CD4-positive, CD25-positive, alpha-beta regulatory T cell (primary cell): Measurements from ENCODE around the gene DCDC2C. TPM values are rescaled to one million over a fixed set of nuclear protein-coding genes. Genes with fewer than 3 reads are reported as not detected.

Experiments used
- ATAC-seq, 2 donors: fragments of 150-1000 bp; cut with Tn5 transposase; one replicate each; pipeline ENCODE4 v1.10.0; 2021; ENCODE audit warnings: low read depth in 2 of 2, moderate number of reproducible peaks in 2 of 2, moderate library complexity in 1 of 2
- DNase-seq, 3 donors: peaks; one replicate each; pipeline versions ENCODE4 v3.0.0 to v3.0.0-alpha.2; 2012 to 2022; ENCODE audit warnings: mixed read lengths in 1 of 3
- H3K27ac ChIP-seq: one replicate; pipeline ENCODE4 v1.7.0; 2013; ENCODE audit warnings: mild to moderate bottlenecking, low read length; ENCODE audit not compliant: insufficient read depth, poor library complexity, severe bottlenecking
- H3K27me3 ChIP-seq: one replicate; pipeline ENCODE4 v1.7.0; 2013; ENCODE audit warnings: low read length; ENCODE audit not compliant: control insufficient read depth, insufficient read depth
- H3K36me3 ChIP-seq: one replicate; pipeline ENCODE4 v1.7.0; 2013; ENCODE audit warnings: mild to moderate bottlenecking, low read length, moderate library complexity; ENCODE audit not compliant: control insufficient read depth, insufficient read depth
- H3K4me1 ChIP-seq: 2 replicates; pipeline ENCODE4 v1.7.0; 2013; ENCODE audit warnings: mild to moderate bottlenecking, low read length; ENCODE audit not compliant: insufficient read depth, control insufficient read depth, poor library complexity, severe bottlenecking
- H3K4me3 ChIP-seq: one replicate; pipeline ENCODE4 v1.7.0; 2013; ENCODE audit warnings: low read depth, mild to moderate bottlenecking, low read length, moderate library complexity
- H3K9me3 ChIP-seq, 2 experiments: 1 replicate in 1 of 2; 2 replicates in 1 of 2; pipeline ENCODE4 v1.7.0; 2013; ENCODE audit warnings: low read length in 2 of 2, mild to moderate bottlenecking in 1 of 2, moderate library complexity in 1 of 2; ENCODE audit not compliant: control insufficient read depth in 2 of 2
- H3K27ac Mint-ChIP-seq, 3 donors: one replicate each; pipeline ENCODE4 v1.8.0; 2020 to 2022; ENCODE audit warnings: mild to moderate bottlenecking in 3 of 3, mixed read lengths in 3 of 3, moderate library complexity in 2 of 3
- H3K27me3 Mint-ChIP-seq: one replicate; pipeline ENCODE4 v1.8.0; 2022; ENCODE audit warnings: mild to moderate bottlenecking, mixed read lengths
- H3K36me3 Mint-ChIP-seq: one replicate; pipeline ENCODE4 v1.8.0; 2020; ENCODE audit warnings: mixed read lengths
- H3K4me1 Mint-ChIP-seq, 4 donors: one replicate each; pipeline ENCODE4 v1.8.0; 2020 to 2022; ENCODE audit warnings: mixed read lengths in 4 of 4, mild to moderate bottlenecking in 1 of 4
- H3K4me3 Mint-ChIP-seq, 4 donors: one replicate each; pipeline ENCODE4 v1.8.0; 2020 to 2022; ENCODE audit warnings: mild to moderate bottlenecking in 4 of 4, mixed read lengths in 4 of 4, moderate library complexity in 3 of 4
- H3K9me3 Mint-ChIP-seq, 7 donors: one replicate each; pipeline ENCODE4 v1.8.0; 2020 to 2022; ENCODE audit warnings: mixed read lengths in 7 of 7, mild to moderate bottlenecking in 3 of 7, moderate library complexity in 2 of 7
- polyA plus RNA-seq, 4 donors: library from polyadenylated mRNA; unstranded; fragments of 300-500 nt; fragmentation: Illumina TruSeq; gene quantifications; one replicate each; pipeline ENCODE4 v1.2.3, GENCODE V29; 2021
- total RNA-seq: library from RNA; stranded (reverse); gene quantifications from one replicate; pipeline ENCODE4 v1.2.3, GENCODE V29; 2022

The DCDC2C gene
- total and polyA plus RNA-seq, 5 donors from 2014 or later = not detected

DNA sequence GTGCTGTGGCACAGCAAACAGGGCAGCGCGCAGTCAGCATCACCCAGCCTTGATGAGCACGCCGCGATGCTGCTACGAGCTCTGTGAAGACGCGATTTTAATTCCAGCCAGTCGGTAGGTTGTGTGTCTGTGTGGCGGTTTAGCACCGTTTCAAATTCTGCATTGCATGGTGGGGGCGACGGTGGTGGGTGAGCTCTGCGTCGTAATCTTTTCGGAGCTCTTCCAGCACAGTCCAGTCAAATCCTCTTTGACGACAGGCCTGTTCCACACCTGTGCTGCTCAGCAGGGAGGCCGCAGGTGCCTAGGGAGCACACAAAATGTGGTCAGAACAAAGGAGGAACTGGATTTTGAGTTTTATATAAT is 36.8 kb upstream of the DCDC2C start:
- Histone ChIP-seq H3K36me3 (no peaks in the 10 kb centered on the region), H3K9me3 (no peaks in the 10 kb centered on the region), H3K27me3 (no peaks in the 10 kb centered on the region), H3K4me1 (no peaks in the 10 kb centered on the region), H3K27ac (no peak overlapping the region), H3K4me3 (no peak overlapping the region)
- no peak for DNase-seq
- Mint-ChIP-seq H3K4me3 (no peak overlapping the region), H3K9me3 (peaks cover 0 to 2% (median 0%) of the 10 kb centered on the region in 7 donors), H3K27ac (no peak overlapping the region), H3K27me3 (no peaks in the 10 kb centered on the region), H3K4me1 (peaks cover 0 to 4% (median 1%) of the 10 kb centered on the region in 4 donors), H3K36me3 (no peaks in the 10 kb centered on the region)
- no peak for ATAC-seq

- no peaks in the 10 kb centered on the region for H3K4me1 ChIP-seq
- Mint-ChIP-seq H3K9me3 (peaks cover 0 to 2% (median 0%) of the 10 kb centered on the region in 7 donors), H3K27ac (no peak overlapping the region), H3K36me3 (no peaks in the 10 kb centered on the region), H3K4me1 (peaks cover 0 to 4% (median 0%) of the 10 kb centered on the region in 4 donors), H3K27me3 (no peaks in the 10 kb centered on the region), H3K4me3 (no peak overlapping the region)
- no peaks in the 10 kb centered on the region for H3K9me3 ChIP-seq
- H3K27me3 ChIP-seq = no peaks in the 10 kb centered on the region
- H3K27ac ChIP-seq = no peak overlapping the region
- DNase-seq = no peak
- no peaks in the 10 kb centered on the region for H3K36me3 ChIP-seq
- no peak overlapping the region for H3K4me3 ChIP-seq
- ATAC-seq = no peak
Observed at GRCh38 chr2:3667151-3667631, 36.2 kb upstream of the DCDC2C start.

GRCh38 chr2:3669656-3670055 is 33.7 kb upstream of the DCDC2C start:
- Histone ChIP-seq H3K4me3 (no peak overlapping the region), H3K9me3 (no peaks in the 10 kb centered on the region), H3K36me3 (no peaks in the 10 kb centered on the region), H3K4me1 (no peaks in the 10 kb centered on the region), H3K27me3 (no peaks in the 10 kb centered on the region), H3K27ac (no peak overlapping the region)
- no peak for DNase-seq
- no peak overlapping the region for H3K4me3 Mint-ChIP-seq
- no peak for ATAC-seq
- no peaks in the 10 kb centered on the region for H3K4me1 Mint-ChIP-seq
- peaks cover 0 to 2% (median 0%) of the 10 kb centered on the region in 7 donors for H3K9me3 Mint-ChIP-seq
- no peak overlapping the region for H3K27ac Mint-ChIP-seq
- H3K27me3 Mint-ChIP-seq = peaks cover 8% of the 10 kb centered on the region
- H3K36me3 Mint-ChIP-seq = no peaks in the 10 kb centered on the region

- H3K9me3 ChIP-seq = no peaks in the 10 kb centered on the region
- H3K9me3 Mint-ChIP-seq = peaks cover 0 to 2% (median 0%) of the 10 kb centered on the region in 7 donors
- no peaks in the 10 kb centered on the region for H3K36me3 Mint-ChIP-seq
- peak overlapping the region in 1 of 3 donors; percentile 32 for H3K27ac Mint-ChIP-seq
- ATAC-seq (no peak), DNase-seq (no peak)
- no peaks in the 10 kb centered on the region for H3K36me3 ChIP-seq
- H3K4me3 ChIP-seq = no peak overlapping the region
- H3K27ac ChIP-seq = no peak overlapping the region
- H3K4me1 ChIP-seq = no peaks in the 10 kb centered on the region
- no peaks in the 10 kb centered on the region for H3K27me3 ChIP-seq
- no peaks in the 10 kb centered on the region for H3K4me1 Mint-ChIP-seq
- peaks cover 11% of the 10 kb centered on the region for H3K27me3 Mint-ChIP-seq
- H3K4me3 Mint-ChIP-seq = no peak overlapping the region
Observed at GRCh38 chr2:3670376-3670775, 33.0 kb upstream of the DCDC2C start.

DNA sequence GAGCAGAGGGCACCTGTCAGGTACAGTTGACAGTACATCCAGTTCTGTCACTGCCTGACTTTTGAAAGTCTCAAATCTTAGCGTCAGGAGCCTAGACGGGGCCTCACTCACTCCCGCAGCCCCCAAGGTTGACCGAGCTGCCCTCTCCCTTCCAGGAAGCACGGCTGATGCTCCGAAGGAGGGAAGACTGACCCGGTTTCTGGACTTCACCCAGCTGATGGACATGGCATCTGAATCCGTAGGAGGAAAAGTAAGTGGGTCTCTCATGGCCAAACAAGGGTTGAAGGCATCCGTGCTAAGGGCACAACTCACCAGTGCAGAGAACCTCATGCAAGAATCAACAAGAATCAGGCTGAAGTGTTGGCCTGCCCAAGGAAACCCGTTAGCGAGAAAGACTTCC is 32.4 kb upstream of the DCDC2C start:
- H3K4me1 Mint-ChIP-seq = no peaks in the 10 kb centered on the region
- Histone ChIP-seq H3K4me1 (no peaks in the 10 kb centered on the region), H3K27me3 (no peaks in the 10 kb centered on the region), H3K27ac (no peak overlapping the region), H3K9me3 (no peaks in the 10 kb centered on the region), H3K4me3 (no peak overlapping the region), H3K36me3 (no peaks in the 10 kb centered on the region)
- DNase-seq (no peak), ATAC-seq (no peak)
- H3K4me3 Mint-ChIP-seq = no peak overlapping the region
- peaks cover 16% of the 10 kb centered on the region for H3K27me3 Mint-ChIP-seq
- H3K36me3 Mint-ChIP-seq = no peaks in the 10 kb centered on the region
- H3K27ac Mint-ChIP-seq = no peak overlapping the region
- H3K9me3 Mint-ChIP-seq = no peaks in the 10 kb centered on the region

- Histone ChIP-seq H3K4me3 (no peak overlapping the region), H3K27ac (no peak overlapping the region), H3K27me3 (no peaks in the 10 kb centered on the region), H3K4me1 (no peaks in the 10 kb centered on the region), H3K9me3 (no peaks in the 10 kb centered on the region), H3K36me3 (no peaks in the 10 kb centered on the region)
- DNase-seq (no peak), ATAC-seq (no peak)
- no peaks in the 10 kb centered on the region for H3K4me1 Mint-ChIP-seq
- H3K36me3 Mint-ChIP-seq = no peaks in the 10 kb centered on the region
- peaks cover 0 to 2% (median 0%) of the 10 kb centered on the region in 7 donors for H3K9me3 Mint-ChIP-seq
- H3K27me3 Mint-ChIP-seq = peaks cover 17% of the 10 kb centered on the region
- peak overlapping the region in 1 of 3 donors; percentile 39 for H3K27ac Mint-ChIP-seq
- H3K4me3 Mint-ChIP-seq = no peak overlapping the region
Observed at GRCh38 chr2:3672861-3673678, 30.3 kb upstream of the DCDC2C start.

DNA sequence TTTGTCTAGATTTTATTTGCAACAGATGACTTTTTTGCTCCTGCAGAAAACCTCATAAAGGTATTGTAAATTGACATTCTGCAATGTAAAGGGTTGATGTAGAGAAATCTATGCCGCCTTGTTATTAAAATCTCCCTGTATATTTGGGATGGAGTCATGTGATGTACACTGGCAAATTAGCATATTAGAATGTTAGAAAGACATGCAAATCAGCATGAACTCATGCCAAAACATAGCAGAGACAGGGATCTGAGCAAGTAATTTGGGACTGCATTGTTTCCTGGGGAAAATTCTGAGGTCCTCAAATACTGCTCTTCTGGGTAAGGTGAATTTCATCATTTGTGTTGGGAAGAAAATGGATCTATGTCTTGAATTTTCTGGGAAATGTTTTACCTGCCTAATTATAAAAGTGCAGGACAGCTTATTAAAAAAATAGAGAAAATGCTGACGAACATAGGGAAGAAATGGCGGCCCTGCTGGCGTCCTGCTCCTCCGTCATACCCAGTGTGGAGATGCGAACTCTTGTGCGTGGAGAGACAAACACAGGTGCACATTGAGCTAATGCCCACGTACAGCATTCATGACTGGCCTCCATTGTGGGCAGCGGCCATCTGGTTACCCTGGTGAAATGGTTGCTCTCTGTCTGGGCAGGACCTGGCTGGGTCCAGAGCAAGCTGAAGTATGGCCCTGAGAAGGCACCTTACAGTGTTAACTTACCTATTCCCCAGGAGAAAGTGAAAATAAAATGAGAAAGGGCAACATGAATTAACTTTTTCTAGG is 29.1 kb upstream of the DCDC2C start:
- Mint-ChIP-seq H3K4me1 (no peaks in the 10 kb centered on the region), H3K36me3 (no peaks in the 10 kb centered on the region), H3K27me3 (peaks cover 22% of the 10 kb centered on the region), H3K9me3 (peaks cover 0 to 2% (median 0%) of the 10 kb centered on the region in 7 donors), H3K27ac (no peak overlapping the region), H3K4me3 (no peak overlapping the region)
- Histone ChIP-seq H3K36me3 (no peaks in the 10 kb centered on the region), H3K4me1 (no peaks in the 10 kb centered on the region), H3K27ac (no peak overlapping the region), H3K4me3 (no peak overlapping the region), H3K27me3 (no peaks in the 10 kb centered on the region), H3K9me3 (no peaks in the 10 kb centered on the region)
- DNase-seq = no peak
- ATAC-seq = no peak
